T-helper 2 cell treated with Interferon-gamma antibody and Interleukin-4, amounts not matched to agents 5 μg/mL and 100 μg/mL, for 36 hours (primary cell): ENCODE results near the gene FANCD2.
"Not testable (repeated sequence)": the region's sequence is repeated elsewhere in the genome, so short reads cannot be mapped to it uniquely, and the experiment has no call there.

ENCODE experiments used
- DNase-seq: peaks from one replicate; pipeline ENCODE4 v3.0.0; 2021; ENCODE audit warnings: low spot score
- H3K27ac Mint-ChIP-seq: one replicate; pipeline ENCODE4 v1.8.0; 2021; ENCODE audit warnings: mild to moderate bottlenecking, mixed read lengths
- H3K27me3 Mint-ChIP-seq: one replicate; pipeline ENCODE4 v1.8.0; 2021; ENCODE audit warnings: low read depth, mixed read lengths
- H3K36me3 Mint-ChIP-seq: one replicate; pipeline ENCODE4 v1.8.0; 2021; ENCODE audit warnings: low read depth, mixed read lengths
- H3K4me1 Mint-ChIP-seq: one replicate; pipeline ENCODE4 v1.8.0; 2021; ENCODE audit warnings: low read depth, mixed read lengths
- H3K4me3 Mint-ChIP-seq: one replicate; pipeline ENCODE4 v1.8.0; 2022; ENCODE audit warnings: mild to moderate bottlenecking, moderate library complexity, mixed read lengths
- H3K9me3 Mint-ChIP-seq: one replicate; pipeline ENCODE4 v1.8.0; 2021; ENCODE audit warnings: mixed read lengths

The FANCD2 gene

DNA sequence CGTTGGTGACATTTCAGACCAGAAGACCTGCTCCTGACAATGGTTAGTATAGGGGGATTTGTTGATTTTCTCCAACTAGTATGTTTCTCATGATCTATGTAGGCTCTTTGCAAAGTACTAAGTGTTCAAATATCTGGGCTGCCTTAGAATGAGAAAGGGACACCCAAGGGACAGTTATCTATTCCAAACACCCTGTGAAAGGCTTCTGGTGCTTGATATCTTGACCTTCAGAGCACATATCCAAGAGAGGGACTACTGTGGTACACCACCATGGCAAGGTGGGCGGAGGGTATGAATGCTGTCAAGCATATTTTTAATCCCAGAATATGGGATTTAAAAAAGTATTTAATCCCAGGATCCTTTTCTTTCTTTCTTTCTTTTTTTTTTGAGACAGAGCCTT, 80.7 kb downstream of the FANCD2 start:
- no peak for DNase-seq
- no peaks in the 10 kb centered on the region for H3K27me3 Mint-ChIP-seq
- no peaks in the 10 kb centered on the region for H3K4me1 Mint-ChIP-seq
- H3K27ac Mint-ChIP-seq = no peak overlapping the region
- peaks cover 3% of the 10 kb centered on the region for H3K36me3 Mint-ChIP-seq
- H3K9me3 Mint-ChIP-seq = no peaks in the 10 kb centered on the region
- H3K4me3 Mint-ChIP-seq = no peak overlapping the region

DNA sequence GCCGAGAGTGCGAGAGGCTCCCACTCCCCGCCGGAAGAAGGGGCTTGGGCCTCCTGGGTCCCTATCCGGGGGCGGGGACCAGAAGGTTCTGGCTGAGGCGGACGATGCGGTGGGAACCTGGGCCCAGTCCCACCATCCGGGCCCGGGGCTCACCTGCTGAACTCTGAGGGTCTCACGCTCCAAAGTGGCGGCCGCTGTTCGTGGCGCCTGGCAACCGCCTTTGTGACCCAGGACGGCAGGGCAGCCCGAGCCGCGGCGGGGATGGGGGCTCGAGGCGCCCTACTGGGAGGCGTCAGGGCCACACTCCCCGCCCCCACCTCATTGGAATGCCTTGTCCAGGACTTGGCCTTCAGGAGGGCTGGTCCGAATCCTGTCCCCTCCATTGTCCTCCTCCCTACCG, 81.9 kb downstream of the FANCD2 start, which contains the start of gene FANCD2OS:
FANCD2OS (minus strand) TSS at position 165 of the 400 bp plus-strand sequence. CDS start 3,481 bp downstream, outside the sequence.
- no peak within 1 kb of the TSS for H3K4me3 Mint-ChIP-seq
- no peak within 1 kb of the TSS for H3K27ac Mint-ChIP-seq
- no peaks in the 10 kb centered on the region for H3K27me3 Mint-ChIP-seq
- no peaks in the 10 kb centered on the region for H3K4me1 Mint-ChIP-seq
- DNase-seq = no peak
- no peaks in the 10 kb centered on the region for H3K9me3 Mint-ChIP-seq
- peaks cover 2% of the 10 kb centered on the region for H3K36me3 Mint-ChIP-seq

DNA sequence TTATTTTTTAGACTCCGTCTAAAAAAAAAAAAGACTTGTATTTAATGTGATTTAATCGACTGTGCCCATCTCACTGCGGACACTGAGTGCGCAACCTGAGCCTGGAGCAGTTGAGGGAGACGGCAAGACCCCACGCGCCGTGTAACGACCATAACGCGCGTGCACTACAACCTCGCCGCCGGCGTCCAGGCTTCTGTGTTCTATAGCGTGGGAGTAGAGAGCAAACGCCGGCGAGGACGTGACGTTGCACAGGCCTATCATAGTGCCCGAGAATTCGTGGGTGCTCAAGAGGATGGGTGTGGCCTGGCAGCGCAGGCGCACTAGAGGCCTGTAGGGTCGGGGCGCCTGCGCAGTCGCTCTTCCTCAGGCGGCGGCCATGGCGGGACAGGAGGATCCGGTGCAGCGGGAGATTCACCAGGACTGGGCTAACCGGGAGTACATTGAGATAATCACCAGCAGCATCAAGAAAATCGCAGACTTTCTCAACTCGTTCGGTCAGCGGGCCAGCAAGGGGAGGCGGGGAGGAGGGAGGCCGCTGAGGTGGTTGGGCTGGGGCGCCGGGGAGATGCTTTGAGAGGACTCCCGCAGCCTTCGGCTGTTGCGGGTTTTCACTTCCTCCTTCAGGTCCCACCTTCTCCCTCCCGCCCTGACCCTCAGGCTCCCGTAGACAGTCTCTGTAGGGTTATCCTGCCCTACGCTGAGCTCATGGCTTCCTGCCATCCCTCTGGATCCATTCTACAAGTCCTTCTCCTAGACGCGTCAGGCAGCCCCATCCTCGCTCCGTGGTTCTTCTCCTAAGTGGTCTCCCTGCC, 89.3 kb downstream of the FANCD2 start, which contains the start of gene BRK1:
BRK1 (plus strand) TSS at position 350 of the 812 bp plus-strand sequence; CDS start at position 377, 27 bp downstream.
- Mint-ChIP-seq H3K9me3 (no peaks in the 10 kb centered on the region), H3K4me1 (peaks cover 23% of the 10 kb centered on the region), H3K27ac (peak within 1 kb of the TSS; percentile 92), H3K36me3 (peaks cover 17% of the 10 kb centered on the region), H3K27me3 (no peaks in the 10 kb centered on the region), H3K4me3 (peak within 1 kb of the TSS; percentile 94)
- DNase-seq = peak; percentile 94

DNA sequence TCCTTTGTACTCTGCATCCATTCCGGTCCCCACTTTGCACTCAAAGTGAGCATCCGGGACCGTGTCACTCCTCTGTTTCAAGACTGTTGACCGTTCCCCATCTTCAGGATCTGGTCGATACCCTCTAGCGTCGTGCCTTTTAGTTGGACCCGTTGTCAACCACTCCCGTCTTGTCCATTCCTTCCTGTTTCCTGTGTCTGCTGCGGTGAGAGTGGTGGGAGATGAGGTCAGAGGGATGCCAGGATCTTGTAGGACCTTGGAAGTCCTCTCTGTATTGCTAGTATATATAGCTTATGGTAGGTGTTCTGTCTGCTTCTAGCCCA, 89.9 kb downstream of the FANCD2 start:
- Mint-ChIP-seq H3K27ac (peak overlapping the region; percentile 92), H3K9me3 (no peaks in the 10 kb centered on the region), H3K4me3 (peak overlapping the region; percentile 94)

DNA sequence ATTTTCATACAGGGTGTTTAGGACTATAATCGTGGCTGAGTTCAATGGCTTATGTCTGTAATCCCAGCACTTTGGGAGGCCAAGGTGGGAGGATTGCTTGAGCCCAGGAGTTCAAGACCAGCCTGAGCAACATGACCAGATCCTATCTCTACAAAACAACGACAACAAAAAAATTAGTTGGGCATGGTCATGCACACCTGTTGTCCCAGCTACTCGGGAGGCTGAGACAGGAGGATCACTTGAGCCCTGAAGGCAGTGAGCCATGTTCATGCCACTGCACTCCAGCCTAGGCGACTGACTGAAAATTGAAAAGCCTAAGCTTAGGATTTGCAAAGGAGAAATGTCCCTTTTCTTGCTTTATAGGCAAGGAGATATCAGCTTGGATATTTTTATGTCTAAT, 90.7 kb downstream of the FANCD2 start:
- no peak for DNase-seq
- peak overlapping the region; percentile 94 for H3K4me3 Mint-ChIP-seq
- H3K27me3 Mint-ChIP-seq = no peaks in the 10 kb centered on the region
- H3K9me3 Mint-ChIP-seq = no peaks in the 10 kb centered on the region
- H3K27ac Mint-ChIP-seq = peak overlapping the region; percentile 92
- H3K36me3 Mint-ChIP-seq = peaks cover 25% of the 10 kb centered on the region
- H3K4me1 Mint-ChIP-seq = peaks cover 28% of the 10 kb centered on the region

More for the DNA sequence above, 89.9 kb downstream of the FANCD2 start:
- Mint-ChIP-seq H3K27me3 (no peaks in the 10 kb centered on the region), H3K4me1 (peaks cover 28% of the 10 kb centered on the region), H3K36me3 (peaks cover 22% of the 10 kb centered on the region)
- DNase-seq = peak; percentile 18

DNA sequence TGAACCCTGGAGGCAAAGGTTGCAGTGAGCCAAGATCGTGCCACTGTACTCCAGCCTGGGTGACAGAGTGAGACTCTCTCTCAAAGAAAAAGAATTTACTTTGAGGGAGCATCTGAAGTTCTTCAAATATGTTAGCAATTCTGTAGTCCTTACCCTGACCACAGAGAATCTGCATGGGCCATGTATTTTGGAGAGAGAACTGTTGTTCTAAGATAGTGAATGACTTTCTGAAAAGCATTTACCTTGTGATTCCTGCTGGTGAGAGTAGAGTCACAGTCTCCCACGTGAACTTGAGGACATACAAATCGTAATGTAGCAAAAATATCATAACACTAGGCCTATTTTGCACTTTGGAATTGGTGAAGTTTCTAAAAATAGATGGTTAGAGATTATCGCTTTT, 93.1 kb downstream of the FANCD2 start:
- Mint-ChIP-seq H3K27ac (no peak overlapping the region), H3K4me1 (peaks cover 35% of the 10 kb centered on the region), H3K4me3 (no peak overlapping the region), H3K9me3 (no peaks in the 10 kb centered on the region), H3K27me3 (no peaks in the 10 kb centered on the region), H3K36me3 (peaks cover 35% of the 10 kb centered on the region)
- DNase-seq = no peak

DNA sequence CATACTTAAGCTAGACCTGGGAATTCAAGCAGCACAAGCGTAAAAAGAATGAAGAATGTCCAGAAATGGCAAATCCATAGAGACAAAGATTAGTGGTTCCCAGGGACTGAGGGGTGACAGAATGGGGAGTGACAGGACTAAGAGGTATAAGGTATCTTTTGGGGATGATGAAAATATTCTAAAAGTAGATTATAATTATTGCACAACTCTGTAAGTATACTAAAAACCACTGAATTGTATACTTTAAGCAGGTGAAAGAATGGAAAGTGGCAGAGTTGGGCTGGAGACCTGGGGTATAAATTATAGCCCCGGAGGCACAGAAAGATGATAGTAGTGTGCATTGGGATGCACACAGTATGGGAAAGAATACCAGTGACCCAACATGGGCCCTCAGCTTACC, 94.8 kb downstream of the FANCD2 start:
- peaks cover 34% of the 10 kb centered on the region for H3K4me1 Mint-ChIP-seq
- peaks cover 41% of the 10 kb centered on the region for H3K36me3 Mint-ChIP-seq
- no peak overlapping the region for H3K27ac Mint-ChIP-seq
- H3K27me3 Mint-ChIP-seq = no peaks in the 10 kb centered on the region
- DNase-seq = no peak
- H3K9me3 Mint-ChIP-seq = no peaks in the 10 kb centered on the region
- H3K4me3 Mint-ChIP-seq = no peak overlapping the region

DNA sequence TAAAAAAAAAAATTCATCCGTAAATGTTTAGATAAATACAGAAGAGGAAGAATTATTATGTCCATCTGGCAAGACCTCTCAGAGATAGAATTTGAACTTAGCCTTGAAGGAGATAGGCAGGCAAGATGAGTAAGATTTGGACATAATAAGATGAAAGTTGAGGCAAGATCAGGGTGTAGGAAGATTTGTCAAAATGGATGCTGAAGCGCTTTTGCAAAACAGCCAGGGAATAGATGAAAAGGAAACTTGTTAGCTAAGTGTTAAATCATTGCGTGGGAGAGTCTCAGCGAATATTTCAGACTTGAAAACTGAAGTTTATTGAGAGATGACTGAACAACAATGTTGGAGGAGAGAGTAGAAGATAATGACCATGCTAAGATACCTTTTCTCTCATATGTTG, 96.5 kb downstream of the FANCD2 start:
- Mint-ChIP-seq H3K27me3 (no peaks in the 10 kb centered on the region), H3K27ac (peak overlapping the region; percentile 1), H3K4me1 (peaks cover 24% of the 10 kb centered on the region), H3K9me3 (no peaks in the 10 kb centered on the region), H3K4me3 (no peak overlapping the region), H3K36me3 (peaks cover 50% of the 10 kb centered on the region)
- no peak for DNase-seq

DNA sequence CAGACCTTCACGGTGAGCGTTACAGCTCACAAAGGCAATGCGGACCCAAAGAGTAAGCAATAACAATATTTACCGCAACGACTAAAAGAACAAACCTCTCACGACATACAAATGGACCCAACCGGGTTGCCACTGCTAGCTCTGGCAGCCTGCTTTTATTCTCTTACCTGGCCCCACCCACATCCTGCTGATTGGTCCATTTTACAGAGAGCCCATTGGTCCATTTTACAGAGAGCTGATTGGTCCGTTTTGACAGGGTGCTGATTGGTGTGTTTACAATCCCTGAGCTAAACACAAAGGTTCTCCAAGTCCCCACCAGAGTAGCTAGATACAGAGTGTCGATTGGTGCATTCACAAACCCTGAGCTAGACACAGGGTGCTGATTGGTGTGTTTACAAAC, 109.6 kb downstream of the FANCD2 start:
- not testable (repeated sequence) for H3K4me3 Mint-ChIP-seq, DNase-seq, H3K27me3 Mint-ChIP-seq, H3K9me3 Mint-ChIP-seq, H3K27ac Mint-ChIP-seq, H3K36me3 Mint-ChIP-seq
- H3K4me1 Mint-ChIP-seq = peaks cover 16% of the 10 kb centered on the region

DNA sequence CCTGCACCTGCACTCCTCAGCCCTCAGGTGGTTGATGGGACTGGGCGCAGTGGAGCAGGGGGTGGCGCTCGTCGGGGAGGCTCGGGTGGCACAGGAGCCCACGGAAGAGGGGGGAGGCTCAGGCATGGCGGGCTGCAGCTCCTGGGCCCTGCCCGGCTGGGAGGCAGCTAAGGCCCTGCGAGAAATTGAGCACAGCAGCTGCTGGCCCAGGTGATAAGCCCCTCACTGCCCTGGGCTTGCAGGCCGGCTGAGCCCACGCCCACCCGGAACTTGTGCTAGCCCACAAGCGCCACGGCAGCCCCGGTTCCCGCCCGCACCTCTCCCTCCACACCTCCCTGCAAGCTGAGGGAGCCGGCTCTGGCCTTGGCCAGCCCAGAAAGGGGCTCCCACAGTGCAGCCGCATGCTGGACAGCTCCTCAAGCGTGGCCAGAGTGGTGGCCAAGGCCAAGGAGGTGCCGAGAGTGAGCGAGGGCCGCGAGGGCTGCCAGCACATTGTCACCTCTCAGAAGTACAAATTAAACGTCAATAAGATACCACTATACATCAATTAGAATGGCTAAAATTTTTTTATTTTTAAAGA, 110.3 kb downstream of the FANCD2 start:
- no peak overlapping the region for H3K27ac Mint-ChIP-seq
- peaks cover 17% of the 10 kb centered on the region for H3K4me1 Mint-ChIP-seq
- H3K9me3 Mint-ChIP-seq = no peaks in the 10 kb centered on the region
- no peak overlapping the region for H3K4me3 Mint-ChIP-seq
- H3K27me3 Mint-ChIP-seq = no peaks in the 10 kb centered on the region
- no peaks in the 10 kb centered on the region for H3K36me3 Mint-ChIP-seq
- no peak for DNase-seq

DNA sequence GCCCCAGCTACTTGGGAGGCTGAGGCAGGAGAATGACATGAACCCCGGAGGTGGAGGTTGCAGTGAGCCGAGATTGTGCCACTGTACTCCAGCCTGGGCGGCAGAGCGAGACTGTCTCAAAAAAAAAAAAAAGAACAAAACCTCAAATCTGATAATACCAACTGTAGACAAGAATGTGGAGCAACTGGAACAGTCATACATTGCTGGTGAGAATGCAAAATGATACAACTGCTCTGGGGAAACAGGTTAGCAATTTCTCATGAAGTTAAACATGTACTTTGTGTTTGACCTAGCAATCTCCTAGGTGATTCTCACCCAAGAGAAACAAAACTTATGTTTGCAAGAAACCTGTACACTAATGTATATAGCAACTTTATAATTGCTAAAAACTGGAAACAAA, 110.9 kb downstream of the FANCD2 start:
- no peaks in the 10 kb centered on the region for H3K27me3 Mint-ChIP-seq
- H3K36me3 Mint-ChIP-seq = no peaks in the 10 kb centered on the region
- no peak overlapping the region for H3K4me3 Mint-ChIP-seq
- no peak for DNase-seq
- no peaks in the 10 kb centered on the region for H3K9me3 Mint-ChIP-seq
- peaks cover 17% of the 10 kb centered on the region for H3K4me1 Mint-ChIP-seq
- no peak overlapping the region for H3K27ac Mint-ChIP-seq

DNA sequence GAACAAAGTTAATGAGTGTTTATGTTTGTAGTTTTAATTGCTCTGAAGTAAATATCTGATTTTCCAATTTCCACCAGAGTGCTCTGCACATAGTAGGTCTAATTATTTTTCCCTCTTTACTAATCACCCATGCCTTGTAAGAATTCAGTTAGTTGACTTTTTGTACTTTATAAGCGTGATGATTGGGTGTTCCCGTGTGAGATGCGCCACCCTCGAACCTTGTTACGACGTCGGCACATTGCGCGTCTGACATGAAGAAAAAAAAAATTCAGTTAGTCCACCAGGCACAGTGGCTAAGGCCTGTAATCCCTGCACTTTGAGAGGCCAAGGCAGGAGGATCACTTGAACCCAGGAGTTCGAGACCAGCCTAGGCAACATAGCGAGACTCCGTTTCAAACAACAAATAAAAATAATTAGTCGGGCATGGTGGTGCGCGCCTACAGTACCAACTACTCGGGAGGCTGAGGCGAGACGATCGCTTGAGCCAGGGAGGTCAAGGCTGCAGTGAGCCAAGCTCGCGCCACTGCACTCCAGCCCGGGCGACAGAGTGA, 114.8 kb downstream of the FANCD2 start:
- peak overlapping the region; percentile 88 for H3K4me3 Mint-ChIP-seq
- H3K36me3 Mint-ChIP-seq = peaks cover 18% of the 10 kb centered on the region

DNA sequence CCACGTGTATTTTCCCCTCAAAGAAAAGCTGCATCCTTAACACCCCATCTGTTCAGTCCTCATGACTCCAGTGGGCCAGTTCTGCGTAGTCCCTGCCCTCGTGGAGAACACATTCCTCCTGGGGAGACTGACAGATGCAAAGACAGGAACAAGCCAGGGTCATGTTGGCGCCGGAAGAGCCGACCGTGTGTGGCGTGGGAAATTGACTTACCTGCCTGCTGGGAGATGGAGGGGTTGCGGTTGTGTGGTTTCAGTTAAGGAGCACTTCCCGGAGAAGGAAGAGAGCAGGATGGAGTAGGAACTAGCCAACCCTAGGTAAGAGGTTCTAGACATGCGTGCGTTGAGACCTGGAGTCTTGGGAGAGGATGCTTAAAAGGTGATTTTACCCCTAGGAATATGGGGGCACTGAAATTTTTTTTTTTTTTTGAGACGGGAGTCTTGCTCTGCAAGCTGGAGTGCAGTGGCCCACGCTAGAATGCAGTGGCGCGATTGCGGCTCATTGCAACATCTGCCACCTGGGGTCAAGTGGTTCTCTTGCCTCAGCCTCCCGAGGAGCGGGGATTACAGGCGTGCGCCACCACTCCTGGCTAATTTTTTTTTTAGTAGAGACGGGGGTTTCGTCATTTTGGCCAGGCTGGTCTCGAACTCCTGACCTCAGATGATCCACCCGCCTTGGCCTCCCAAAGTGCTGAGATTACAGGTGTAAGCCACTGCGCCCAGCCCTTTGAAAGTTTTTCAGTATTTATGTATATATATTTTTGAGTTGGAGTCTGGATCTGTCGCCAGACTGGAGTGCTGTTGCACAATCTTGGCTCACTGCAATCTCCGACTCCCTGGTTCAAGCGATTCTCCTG, 116.7 kb downstream of the FANCD2 start:
- no peak for DNase-seq
- H3K36me3 Mint-ChIP-seq = peaks cover 30% of the 10 kb centered on the region
- peak overlapping the region; percentile 77 for H3K27ac Mint-ChIP-seq
- H3K4me1 Mint-ChIP-seq = peaks cover 28% of the 10 kb centered on the region
- H3K27me3 Mint-ChIP-seq = no peaks in the 10 kb centered on the region
- H3K9me3 Mint-ChIP-seq = no peaks in the 10 kb centered on the region
- H3K4me3 Mint-ChIP-seq = peak overlapping the region; percentile 88

More for the DNA sequence above, 114.8 kb downstream of the FANCD2 start:
- peaks cover 25% of the 10 kb centered on the region for H3K4me1 Mint-ChIP-seq
- H3K9me3 Mint-ChIP-seq = no peaks in the 10 kb centered on the region
- no peak for DNase-seq
- peak overlapping the region; percentile 92 for H3K27ac Mint-ChIP-seq
- no peaks in the 10 kb centered on the region for H3K27me3 Mint-ChIP-seq
